Endodermal cell (in vitro differentiated cells): ENCODE data around the gene FN1. TPM values are rescaled to one million over a fixed set of nuclear protein-coding genes. Genes with fewer than 3 reads are reported as not detected.

Source experiments
- DNase-seq: peaks from one replicate; pipeline ENCODE4 v3.0.0-alpha.2; 2017
- H3K27ac ChIP-seq: 2 replicates; pipeline ENCODE4 v1.5.1; 2013; ENCODE audit warnings: mild to moderate bottlenecking, low read depth, low read length, moderate library complexity
- H3K27me3 ChIP-seq: 2 replicates; pipeline ENCODE4 v1.6.1; 2013; ENCODE audit warnings: mild to moderate bottlenecking, low read length, moderate library complexity; ENCODE audit not compliant: insufficient read depth, control insufficient read depth, poor library complexity, severe bottlenecking
- H3K36me3 ChIP-seq: 2 replicates; pipeline ENCODE4 v1.7.0; 2013; ENCODE audit warnings: mild to moderate bottlenecking, low read length, moderate library complexity; ENCODE audit not compliant: control insufficient read depth, insufficient read depth
- H3K4me1 ChIP-seq: one replicate; pipeline ENCODE4 v1.7.0; 2013; ENCODE audit warnings: low read length; ENCODE audit not compliant: control insufficient read depth, insufficient read depth
- H3K4me3 ChIP-seq: 2 replicates; pipeline ENCODE4 v1.5.1; 2013; ENCODE audit warnings: mild to moderate bottlenecking, low read length, moderate library complexity
- H3K9ac ChIP-seq: 2 replicates; pipeline ENCODE4 v1.6.1; 2013; ENCODE audit warnings: mild to moderate bottlenecking, low read length, moderate library complexity; ENCODE audit not compliant: poor library complexity, severe bottlenecking; ENCODE audit errors: extremely low read depth
- H3K9me3 ChIP-seq: 2 replicates; pipeline ENCODE4 v1.6.1; 2013; ENCODE audit warnings: mild to moderate bottlenecking, low read length, moderate library complexity; ENCODE audit not compliant: control insufficient read depth
- H3K27ac Mint-ChIP-seq: 2 replicates; pipeline ENCODE4 v1.8.0; 2020; ENCODE audit warnings: mixed read lengths
- H3K27me3 Mint-ChIP-seq: 2 replicates; pipeline ENCODE4 v1.8.0; 2021; ENCODE audit warnings: mild to moderate bottlenecking, mixed read lengths; ENCODE audit not compliant: insufficient read depth
- H3K36me3 Mint-ChIP-seq: 2 replicates; pipeline ENCODE4 v1.8.0; 2020; ENCODE audit warnings: low read depth, mixed read lengths
- H3K4me1 Mint-ChIP-seq: 2 replicates; pipeline ENCODE4 v1.8.0; 2020; ENCODE audit warnings: mixed read lengths
- H3K4me3 Mint-ChIP-seq: 2 replicates; pipeline ENCODE4 v1.8.0; 2020; ENCODE audit warnings: mild to moderate bottlenecking, moderate library complexity, mixed read lengths
- H3K9me3 Mint-ChIP-seq: 2 replicates; pipeline ENCODE4 v1.8.0; 2020; ENCODE audit warnings: mild to moderate bottlenecking, mixed read lengths
- WGBS, 2 experiments: methylation state at CpG; one replicate each; pipeline versions ENCODE4 v1.1.5 to v1.1.7; 2013; ENCODE audit warnings: missing lambda C conversion rate in 2 of 2, mixed read lengths in 1 of 2; ENCODE audit not compliant: insufficient coverage in 1 of 2, insufficient read length in 1 of 2; 5-methylcytosine and 5-hydroxymethylcytosine counted together
- total RNA-seq, 2 donors: library from RNA; stranded (reverse); fragmentation: NEBNext Ultra II Directional in 1 of 2; extraction: Animal tissue kit (Norgen Biotek cat#: 25700) in 1 of 2; gene quantifications; 2 replicates in 1 of 2; 3 replicates in 1 of 2; pipeline ENCODE4 v1.2.1, GENCODE V29; 2021
- TF ChIP-seq, protein P1 (sequence below): fragments of 200-600 bp; sonication (generic); conservative IDR thresholded peaks from 2 replicates; pipeline ENCODE4 v1.5.0; 2021; ENCODE audit warnings: antibody characterized with exemption, mild to moderate bottlenecking

Gene FN1
- total RNA-seq, 2 donors from 2014 or later: 2,721 to 2,960 TPM

DNA sequence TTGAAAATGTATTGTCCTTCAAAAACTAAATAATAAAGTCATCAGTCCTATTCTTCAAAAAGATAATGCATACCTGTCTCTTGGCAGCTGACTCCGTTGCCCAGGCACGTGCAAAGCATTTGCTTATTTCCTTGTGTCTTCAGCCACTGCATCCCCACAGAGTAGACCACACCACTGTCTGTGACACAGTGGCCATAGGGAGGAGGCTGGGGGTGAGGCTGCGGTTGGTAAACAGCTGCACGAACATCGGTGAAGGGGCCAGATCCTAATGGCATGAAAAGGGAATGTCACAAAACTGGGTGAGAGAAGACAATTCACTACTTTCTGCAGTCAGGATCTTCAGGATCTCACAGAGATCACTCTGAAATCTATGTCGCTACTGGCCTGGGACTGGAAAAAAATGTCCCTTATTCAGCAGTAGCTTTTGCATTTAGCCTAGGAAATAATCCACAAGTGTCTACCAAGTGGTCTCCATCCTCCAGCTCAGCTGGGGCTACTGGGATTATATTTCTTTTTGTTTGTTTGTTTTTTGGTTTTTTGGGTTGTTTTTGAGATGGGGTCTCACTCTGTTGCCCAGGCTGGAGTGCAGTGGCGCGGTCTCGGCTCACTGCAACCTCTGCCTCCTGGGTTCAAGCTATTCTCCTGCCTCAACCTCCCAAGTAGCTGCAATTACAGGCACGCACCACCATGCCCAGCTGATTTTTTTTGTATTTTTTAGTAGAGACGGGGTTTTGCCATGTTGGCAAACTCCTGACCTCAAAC is 10.7 kb downstream of the FN1 start:
- Mint-ChIP-seq H3K27me3 (no peaks in the 10 kb centered on the region), H3K4me1 (peaks cover 43% of the 10 kb centered on the region), H3K4me3 (no peak overlapping the region), H3K27ac (no peak overlapping the region), H3K36me3 (peaks cover 94% of the 10 kb centered on the region), H3K9me3 (no peaks in the 10 kb centered on the region)
- no peaks in the 10 kb centered on the region for H3K27me3 ChIP-seq
- H3K9me3 ChIP-seq: no peaks in the 10 kb centered on the region
- no peak overlapping the region for H3K4me3 ChIP-seq
- no peak overlapping the region for H3K9ac ChIP-seq
- 93 to 95% methylated on average over 7 to 11 of the region's 11 CpGs for WGBS, 2 experiments
- no peak overlapping the region for H3K27ac ChIP-seq
- peaks cover 14% of the 10 kb centered on the region for H3K4me1 ChIP-seq
- no peak for DNase-seq
- TF ChIP-seq, protein P1, sequence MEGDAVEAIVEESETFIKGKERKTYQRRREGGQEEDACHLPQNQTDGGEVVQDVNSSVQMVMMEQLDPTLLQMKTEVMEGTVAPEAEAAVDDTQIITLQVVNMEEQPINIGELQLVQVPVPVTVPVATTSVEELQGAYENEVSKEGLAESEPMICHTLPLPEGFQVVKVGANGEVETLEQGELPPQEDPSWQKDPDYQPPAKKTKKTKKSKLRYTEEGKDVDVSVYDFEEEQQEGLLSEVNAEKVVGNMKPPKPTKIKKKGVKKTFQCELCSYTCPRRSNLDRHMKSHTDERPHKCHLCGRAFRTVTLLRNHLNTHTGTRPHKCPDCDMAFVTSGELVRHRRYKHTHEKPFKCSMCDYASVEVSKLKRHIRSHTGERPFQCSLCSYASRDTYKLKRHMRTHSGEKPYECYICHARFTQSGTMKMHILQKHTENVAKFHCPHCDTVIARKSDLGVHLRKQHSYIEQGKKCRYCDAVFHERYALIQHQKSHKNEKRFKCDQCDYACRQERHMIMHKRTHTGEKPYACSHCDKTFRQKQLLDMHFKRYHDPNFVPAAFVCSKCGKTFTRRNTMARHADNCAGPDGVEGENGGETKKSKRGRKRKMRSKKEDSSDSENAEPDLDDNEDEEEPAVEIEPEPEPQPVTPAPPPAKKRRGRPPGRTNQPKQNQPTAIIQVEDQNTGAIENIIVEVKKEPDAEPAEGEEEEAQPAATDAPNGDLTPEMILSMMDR: peak; percentile 22
- peaks cover 94% of the 10 kb centered on the region for H3K36me3 ChIP-seq

DNA sequence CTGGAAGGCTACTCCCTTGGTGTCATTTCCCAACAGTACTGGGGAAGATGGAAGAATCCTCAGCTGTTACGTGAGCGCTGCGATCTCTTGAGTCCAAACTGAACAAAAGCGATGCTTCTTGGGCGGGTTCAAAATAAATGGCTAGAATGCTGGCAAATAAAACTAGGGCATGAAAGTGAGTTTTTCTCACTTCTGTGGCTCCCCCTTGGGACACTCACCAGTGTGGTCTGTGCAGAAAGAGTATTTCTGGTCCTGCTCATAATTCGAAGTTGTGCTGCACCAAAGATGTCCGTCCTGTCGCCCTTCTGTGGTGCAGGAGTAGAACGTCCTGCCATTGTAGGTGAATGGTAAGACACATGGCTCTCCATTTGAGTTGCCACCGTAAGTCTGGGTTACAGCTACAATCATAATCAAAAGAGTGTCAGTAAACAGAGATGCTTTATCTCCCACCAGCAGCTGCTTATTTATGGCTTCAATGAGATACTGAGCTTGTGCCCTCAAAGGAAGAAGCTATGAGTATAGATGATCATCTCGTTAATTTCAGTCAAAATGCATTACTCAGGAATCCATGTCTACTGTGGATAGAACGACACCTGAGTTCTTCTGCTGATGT is 11.8 kb downstream of the FN1 start:
- TF ChIP-seq, protein P1: no peak
- H3K4me3 Mint-ChIP-seq: no peak overlapping the region
- peaks cover 17% of the 10 kb centered on the region for H3K4me1 ChIP-seq
- no peaks in the 10 kb centered on the region for H3K27me3 Mint-ChIP-seq
- H3K27ac ChIP-seq: no peak overlapping the region
- H3K4me3 ChIP-seq: no peak overlapping the region
- H3K9me3 ChIP-seq: no peaks in the 10 kb centered on the region
- no peaks in the 10 kb centered on the region for H3K9me3 Mint-ChIP-seq
- no peak for DNase-seq
- H3K36me3 Mint-ChIP-seq: peaks cover 88% of the 10 kb centered on the region
- peaks cover 86% of the 10 kb centered on the region for H3K36me3 ChIP-seq
- H3K9ac ChIP-seq: no peak overlapping the region
- no peak overlapping the region for H3K27ac Mint-ChIP-seq
- H3K4me1 Mint-ChIP-seq: peaks cover 48% of the 10 kb centered on the region
- no peaks in the 10 kb centered on the region for H3K27me3 ChIP-seq
- 96 to 97% methylated on average over 12 of the region's 12 CpGs for WGBS, 2 experiments

DNA sequence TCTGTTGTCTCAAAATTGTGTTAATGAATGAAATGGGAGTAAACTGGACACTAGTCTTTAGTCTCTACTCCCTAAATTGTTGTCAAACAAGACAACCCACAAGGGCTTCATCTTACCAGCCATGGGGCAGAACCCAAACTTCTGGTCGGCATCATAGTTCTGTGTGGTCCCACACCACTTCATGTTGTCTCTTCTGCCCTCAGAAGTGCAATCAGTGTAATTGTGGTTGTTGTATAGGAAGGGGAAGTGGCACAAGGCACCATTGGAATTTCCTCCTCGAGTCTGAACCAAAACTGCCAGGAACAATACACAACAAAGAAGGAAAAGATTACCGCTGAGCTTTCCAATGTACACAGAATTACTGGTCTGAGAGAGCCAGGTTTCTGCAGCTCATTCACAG is 12.6 kb downstream of the FN1 start:
- Mint-ChIP-seq H3K4me1 (peaks cover 54% of the 10 kb centered on the region), H3K4me3 (peak overlapping the region; percentile 16), H3K27me3 (no peaks in the 10 kb centered on the region), H3K27ac (no peak overlapping the region), H3K9me3 (no peaks in the 10 kb centered on the region), H3K36me3 (peaks cover 88% of the 10 kb centered on the region)
- Histone ChIP-seq H3K27me3 (no peaks in the 10 kb centered on the region), H3K36me3 (peaks cover 86% of the 10 kb centered on the region), H3K4me3 (no peak overlapping the region), H3K4me1 (peaks cover 25% of the 10 kb centered on the region), H3K9me3 (no peaks in the 10 kb centered on the region), H3K27ac (no peak overlapping the region), H3K9ac (no peak overlapping the region)
- DNase-seq: no peak
- TF ChIP-seq, protein P1: no peak
- 91% methylated on average over 3 of the region's 3 CpGs; no CpG with 5 or more reads in 1 of the 2 experiments for WGBS, 2 experiments
